ES-I3 (cell line): ENCODE data around the gene GREB1L.

Experiments
- H3K36me3 ChIP-seq: 2 replicates; pipeline ENCODE4 v1.6.1; 2013; ENCODE audit warnings: mild to moderate bottlenecking, low read length, control low read depth, moderate library complexity; ENCODE audit not compliant: insufficient read depth
- H3K4me1 ChIP-seq: 2 replicates; pipeline ENCODE4 v1.6.1; 2013; ENCODE audit warnings: mild to moderate bottlenecking, control low read depth, low read length; ENCODE audit not compliant: insufficient read depth
- H3K9ac ChIP-seq: 2 replicates; pipeline ENCODE4 v1.6.1; 2013; ENCODE audit warnings: low read depth, mild to moderate bottlenecking, low read length, moderate library complexity
- H3K9me3 ChIP-seq: 2 replicates; pipeline ENCODE4 v1.6.1; 2013; ENCODE audit warnings: mild to moderate bottlenecking, low read length, moderate library complexity; ENCODE audit not compliant: control insufficient read depth, insufficient read depth

Gene GREB1L

DNA sequence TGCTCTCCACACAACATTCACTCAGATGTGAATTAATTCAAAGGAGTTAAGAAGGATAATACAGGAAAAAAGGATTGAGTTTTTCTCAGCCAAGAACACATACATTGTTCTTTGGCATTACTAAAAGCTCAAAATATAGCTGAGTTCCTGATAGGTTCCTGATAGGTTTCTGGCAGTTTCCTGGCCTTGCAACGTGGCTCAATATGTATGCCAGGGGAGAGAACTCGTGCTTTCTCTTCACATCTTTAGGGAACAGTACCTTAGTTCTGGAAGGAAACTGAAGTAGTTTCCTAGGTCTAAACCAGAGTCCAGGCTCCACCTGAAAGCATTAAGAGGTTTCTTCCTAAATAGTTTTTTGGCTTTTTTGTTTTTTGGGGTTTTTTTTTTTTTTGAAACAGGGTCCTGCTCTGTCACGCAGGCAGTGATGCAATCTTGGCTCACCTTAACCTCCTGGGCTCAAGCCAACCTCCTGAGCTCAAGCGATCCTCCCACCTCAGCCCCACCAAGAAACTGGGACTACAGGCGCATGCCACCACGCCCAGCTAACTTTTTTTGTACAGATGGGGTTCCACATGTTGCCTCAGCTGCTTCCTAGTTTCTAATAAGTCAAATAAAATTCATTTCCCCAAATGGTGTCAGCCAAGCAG is 315.7 kb downstream of the GREB1L start:
- Histone ChIP-seq H3K9me3 (no peaks in the 10 kb centered on the region), H3K36me3 (peaks cover 6% of the 10 kb centered on the region; the same call in 1 of the 2 replicates), H3K9ac (no peak overlapping the region), H3K4me1 (no peaks in the 10 kb centered on the region)

DNA sequence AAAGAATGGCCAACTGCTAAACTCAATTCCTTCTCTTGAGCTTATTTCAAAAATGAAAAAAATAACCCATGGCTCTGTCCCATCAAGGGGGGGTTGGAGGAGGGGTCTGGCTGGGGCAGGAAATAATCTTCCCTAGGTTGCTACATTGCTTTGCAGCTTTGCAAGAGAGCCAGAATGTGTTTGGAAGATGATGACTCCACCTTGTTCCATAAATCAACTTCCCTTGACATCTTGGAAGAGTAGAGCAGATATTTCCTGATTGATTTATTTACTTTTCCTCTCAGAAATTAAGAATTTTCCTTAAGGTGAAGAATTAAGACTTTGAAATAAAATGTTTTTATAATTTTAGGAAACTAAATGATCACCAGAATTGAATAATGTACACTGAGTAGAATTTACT is 317.2 kb downstream of the GREB1L start:
- Histone ChIP-seq H3K36me3 (peaks cover 13% of the 10 kb centered on the region), H3K9ac (no peak overlapping the region), H3K4me1 (no peaks in the 10 kb centered on the region), H3K9me3 (no peaks in the 10 kb centered on the region)

DNA sequence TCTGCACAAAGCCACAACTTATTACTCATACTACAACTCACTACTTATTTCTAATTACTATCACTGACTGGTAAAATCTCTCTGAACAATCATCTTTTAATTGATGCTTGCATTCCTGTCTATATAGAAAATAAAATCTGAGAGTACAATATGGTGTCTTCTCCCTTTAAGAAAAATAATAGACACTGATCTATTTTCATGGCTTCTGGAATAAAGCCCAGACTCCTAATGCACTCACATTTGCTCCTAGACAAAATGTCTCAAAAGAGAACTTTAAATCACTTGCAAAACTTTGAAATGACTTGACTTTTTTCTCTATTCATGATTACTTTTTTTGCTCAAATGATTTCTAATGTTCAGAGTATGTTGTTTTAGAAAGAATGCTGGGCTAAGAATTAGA is 329.7 kb downstream of the GREB1L start:
- Histone ChIP-seq H3K36me3 (peaks cover 18% of the 10 kb centered on the region), H3K4me1 (no peaks in the 10 kb centered on the region), H3K9ac (no peak overlapping the region), H3K9me3 (no peaks in the 10 kb centered on the region)
